Tibial artery (tissue), 4 donors: ENCODE data around the gene APBB2.
"Not testable (repeated sequence)": the region's sequence is repeated elsewhere in the genome, so short reads cannot be mapped to it uniquely, and the experiment has no call there.

Experiments
- DNase-seq, 2 donors: peaks; one replicate each; pipeline ENCODE4 v3.0.0-alpha.2; 2019
- H3K27ac ChIP-seq, 2 donors: fragments of 200-600 bp; sonication (generic) in 1 of 2; 1 replicate in 1 of 2; 2 replicates in 1 of 2; pipeline ENCODE4 v1.5.1; 2018 to 2019; ENCODE audit warnings: mild to moderate bottlenecking in 1 of 2
- H3K27me3 ChIP-seq, 2 donors: fragments of 200-600 bp; sonication (generic) in 1 of 2; one replicate each; pipeline versions ENCODE4 v1.5.1 to v1.6.0; 2016 to 2019
- H3K36me3 ChIP-seq, 3 donors: fragments of 200-600 bp; sonication (generic) in 2 of 3; one replicate each; pipeline ENCODE4 v1.5.1; 2016 to 2019; ENCODE audit warnings: mild to moderate bottlenecking in 2 of 3
- H3K4me1 ChIP-seq, 4 donors: fragments of 200-600 bp; sonication (generic) in 2 of 4; 1 replicate in 3 of 4; 2 replicates in 1 of 4; pipeline ENCODE4 v1.5.1; 2016 to 2019
- H3K4me3 ChIP-seq, 2 donors: fragments of 200-600 bp; sonication (generic) in 1 of 2; 1 replicate in 1 of 2; 2 replicates in 1 of 2; pipeline ENCODE4 v1.5.1; 2018 to 2019; ENCODE audit warnings: mild to moderate bottlenecking in 2 of 2
- H3K9me3 ChIP-seq, 3 donors: fragments of 200-600 bp; sonication (generic) in 1 of 3; one replicate each; pipeline ENCODE4 v1.5.1; 2016 to 2019
- CTCF ChIP-seq, 2 experiments: fragments of 200-600 bp in 1 of 2; fragments of 450-650 bp in 1 of 2; IDR thresholded peaks; one replicate each; pipeline ENCODE4 v1.5.1; 2017 to 2019; ENCODE audit warnings: antibody characterized with exemption in 2 of 2, mild to moderate bottlenecking in 1 of 2, moderate library complexity in 1 of 2
- intact Hi-C: fragments of 100-400 bp; cut with DNase I; formaldehyde crosslinking; loops from one replicate; pipeline ENCODE4 v1.15.0; 2023; ENCODE audit warnings: low total_unique reads

Gene APBB2

GRCh38 chr4:41050880-41051775 lies 163.2 kb downstream of the APBB2 start:
- Histone ChIP-seq H3K27me3 (no peaks in the 10 kb centered on the region), H3K36me3 (no peaks in the 10 kb centered on the region), H3K27ac (peak overlapping the region; percentile 39 to 62), H3K4me3 (no peak overlapping the region), H3K9me3 (no peaks in the 10 kb centered on the region), H3K4me1 (peaks cover 0 to 25% (median 17%) of the 10 kb centered on the region in 4 donors)
- no peak for DNase-seq
- no peak for TF ChIP-seq CTCF (IDR thresholded peaks at IDR 0.05)
- intact Hi-C loops = no loop called here

- Histone ChIP-seq H3K9me3 (peaks cover 0 to 3% (median 0%) of the 10 kb centered on the region in 3 donors), H3K27ac (peak overlapping the region; percentile 6 to 39), H3K4me3 (no peak overlapping the region), H3K4me1 (peaks cover 0 to 25% (median 17%) of the 10 kb centered on the region in 4 donors), H3K36me3 (no peaks in the 10 kb centered on the region), H3K27me3 (no peaks in the 10 kb centered on the region)
- no peak for DNase-seq
- intact Hi-C loops = no loop called here
- TF ChIP-seq CTCF (IDR thresholded peaks at IDR 0.05) = no peak
Measured at GRCh38 chr4:41050116-41050515, 164.2 kb downstream of the APBB2 start.

DNA sequence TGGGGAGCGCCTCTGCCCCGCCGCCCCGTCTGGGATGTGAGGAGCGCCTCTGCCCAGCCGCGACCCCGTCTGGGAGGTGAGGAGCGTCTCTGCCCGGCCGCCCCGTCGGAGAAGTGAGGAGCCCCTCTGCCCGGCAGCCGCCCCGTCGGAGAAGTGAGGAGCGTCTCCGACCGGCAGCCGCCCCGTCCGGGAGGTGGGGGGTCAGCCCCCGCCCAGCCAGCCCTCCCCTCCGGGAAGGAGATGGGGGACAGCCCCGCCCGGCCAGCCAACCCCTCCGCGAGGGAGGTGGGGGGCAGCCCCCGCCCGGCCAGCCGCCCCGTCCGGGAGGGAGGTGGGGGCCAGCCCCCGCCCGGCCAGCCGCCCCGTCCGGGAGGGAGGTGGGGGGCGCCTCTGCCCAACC lies 165.2 kb downstream of the APBB2 start:
- intact Hi-C loops, H3K27ac ChIP-seq, H3K36me3 ChIP-seq, H3K9me3 ChIP-seq, H3K4me3 ChIP-seq, H3K27me3 ChIP-seq, DNase-seq: not testable (repeated sequence)
- H3K4me1 ChIP-seq = peaks cover 0 to 25% (median 17%) of the 10 kb centered on the region in 4 donors

DNA sequence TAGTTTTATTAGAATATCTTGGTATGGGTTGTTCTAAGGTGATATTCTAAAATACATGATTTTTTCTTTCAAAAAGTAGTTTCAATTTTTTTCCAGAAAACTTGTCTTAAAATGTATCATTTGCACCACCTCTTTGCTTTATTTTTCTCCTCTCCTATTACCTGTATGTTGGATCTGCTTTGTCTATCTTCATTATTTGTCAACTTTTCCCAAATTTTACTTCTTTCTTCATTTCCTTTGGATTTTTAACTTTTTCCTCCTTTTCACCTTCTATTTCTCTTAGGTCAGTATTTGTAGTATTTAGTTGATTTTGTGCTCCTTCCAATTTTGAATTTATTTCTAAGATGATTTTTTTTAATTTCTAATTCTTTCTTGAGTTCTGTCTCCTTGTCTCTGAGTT lies 169.6 kb downstream of the APBB2 start:
- Histone ChIP-seq H3K9me3 (peaks cover 0 to 3% (median 0%) of the 10 kb centered on the region in 3 donors), H3K4me1 (peaks cover 0 to 11% (median 2%) of the 10 kb centered on the region in 4 donors), H3K4me3 (no peak overlapping the region), H3K27ac (no peak overlapping the region), H3K36me3 (no peaks in the 10 kb centered on the region), H3K27me3 (no peaks in the 10 kb centered on the region)
- intact Hi-C loops = no loop called here
- TF ChIP-seq CTCF (IDR thresholded peaks at IDR 0.05) = no peak
- no peak for DNase-seq

DNA sequence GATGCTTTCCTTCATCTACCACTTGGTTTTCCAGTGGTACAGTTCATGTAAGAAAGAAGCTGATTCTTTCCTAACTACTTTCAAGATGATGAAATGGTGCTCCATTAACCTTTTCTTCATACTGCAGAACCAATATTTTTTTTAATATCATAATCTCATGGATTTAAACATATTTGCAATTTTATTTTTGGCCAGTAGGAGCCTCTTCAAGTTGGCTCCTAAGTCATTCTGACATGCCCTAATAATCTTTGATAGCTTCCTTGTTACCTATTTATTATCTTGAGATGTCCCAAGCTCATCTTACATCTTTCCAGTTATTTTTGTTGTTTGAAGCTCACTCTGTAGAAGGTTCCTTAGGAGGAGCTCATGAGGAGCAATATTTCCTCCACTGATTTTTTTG lies 170.2 kb downstream of the APBB2 start:
- Histone ChIP-seq H3K36me3 (no peaks in the 10 kb centered on the region), H3K4me1 (peaks cover 0 to 6% (median 2%) of the 10 kb centered on the region in 4 donors), H3K4me3 (no peak overlapping the region), H3K9me3 (peaks cover 0 to 3% (median 0%) of the 10 kb centered on the region in 3 donors), H3K27me3 (no peaks in the 10 kb centered on the region), H3K27ac (no peak overlapping the region)
- intact Hi-C loops = no loop called here
- no peak for DNase-seq
- TF ChIP-seq CTCF (IDR thresholded peaks at IDR 0.05) = no peak

- Histone ChIP-seq H3K4me3 (no peak overlapping the region), H3K4me1 (peaks cover 0 to 5% (median 1%) of the 10 kb centered on the region in 4 donors), H3K9me3 (peaks cover 0 to 3% (median 0%) of the 10 kb centered on the region in 3 donors), H3K27me3 (no peaks in the 10 kb centered on the region), H3K27ac (no peak overlapping the region), H3K36me3 (no peaks in the 10 kb centered on the region)
- no peak for DNase-seq
- TF ChIP-seq CTCF (IDR thresholded peaks at IDR 0.05) = no peak
- intact Hi-C loops = no loop called here
Measured at GRCh38 chr4:41043465-41043864, 170.9 kb downstream of the APBB2 start.
